Astrocyte (in vitro differentiated cells and primary cell): ENCODE data around the gene DUOX2.
"Not testable (repeated sequence)": the region's sequence is repeated elsewhere in the genome, so short reads cannot be mapped to it uniquely, and the experiment has no call there.

Experiments used
- CTCF ChIP-seq: IDR thresholded peaks from 2 replicates; pipeline ENCODE4 v1.5.1; 2011; ENCODE audit warnings: low read depth, mild to moderate bottlenecking, inconsistent platforms, low read length, moderate library complexity; ENCODE audit not compliant: insufficient read depth
- EZH2 ChIP-seq: IDR thresholded peaks from 2 replicates; pipeline ENCODE4 v1.6.1; 2012; ENCODE audit warnings: mild to moderate bottlenecking, low read length, inconsistent platforms; ENCODE audit not compliant: insufficient read depth

- not testable (repeated sequence) for TF ChIP-seq CTCF, EZH2
These were observed 61.3 kb downstream of the DUOX2 start for GRCh38 chr15:45052676-45053075.
